Measurements from ENCODE around the gene CHST7.

DNA sequence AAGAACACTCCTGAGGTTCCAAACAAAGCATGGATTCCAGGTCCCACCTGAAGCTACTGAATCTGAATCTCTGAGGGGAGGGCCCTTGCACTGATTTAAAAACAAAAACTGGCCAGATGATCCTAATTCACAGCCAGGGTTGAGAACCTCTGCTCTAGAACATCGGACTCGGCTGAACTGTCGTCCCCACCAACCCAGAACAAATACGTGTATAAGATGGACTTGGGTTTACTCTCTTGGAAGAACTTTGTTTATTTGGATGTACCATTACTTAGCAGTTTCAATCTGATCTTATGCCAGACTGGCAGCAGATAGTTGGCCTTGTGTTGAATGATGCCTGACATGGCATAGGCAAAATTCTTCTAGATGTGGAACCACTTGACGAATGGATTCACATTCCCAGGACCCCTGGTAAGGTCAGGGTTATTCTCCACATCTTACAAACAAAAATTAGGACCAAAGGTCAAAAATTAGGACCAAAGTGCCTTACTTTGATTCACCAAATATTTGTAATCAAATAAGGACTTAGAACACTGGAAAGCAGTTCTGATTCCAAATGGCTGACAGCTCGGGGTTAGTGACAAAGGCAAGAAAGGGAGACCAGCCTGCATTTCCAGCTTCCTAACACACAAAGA, 29.0 kb downstream of the CHST7 start:
- TF ChIP-seq, protein P1, sequence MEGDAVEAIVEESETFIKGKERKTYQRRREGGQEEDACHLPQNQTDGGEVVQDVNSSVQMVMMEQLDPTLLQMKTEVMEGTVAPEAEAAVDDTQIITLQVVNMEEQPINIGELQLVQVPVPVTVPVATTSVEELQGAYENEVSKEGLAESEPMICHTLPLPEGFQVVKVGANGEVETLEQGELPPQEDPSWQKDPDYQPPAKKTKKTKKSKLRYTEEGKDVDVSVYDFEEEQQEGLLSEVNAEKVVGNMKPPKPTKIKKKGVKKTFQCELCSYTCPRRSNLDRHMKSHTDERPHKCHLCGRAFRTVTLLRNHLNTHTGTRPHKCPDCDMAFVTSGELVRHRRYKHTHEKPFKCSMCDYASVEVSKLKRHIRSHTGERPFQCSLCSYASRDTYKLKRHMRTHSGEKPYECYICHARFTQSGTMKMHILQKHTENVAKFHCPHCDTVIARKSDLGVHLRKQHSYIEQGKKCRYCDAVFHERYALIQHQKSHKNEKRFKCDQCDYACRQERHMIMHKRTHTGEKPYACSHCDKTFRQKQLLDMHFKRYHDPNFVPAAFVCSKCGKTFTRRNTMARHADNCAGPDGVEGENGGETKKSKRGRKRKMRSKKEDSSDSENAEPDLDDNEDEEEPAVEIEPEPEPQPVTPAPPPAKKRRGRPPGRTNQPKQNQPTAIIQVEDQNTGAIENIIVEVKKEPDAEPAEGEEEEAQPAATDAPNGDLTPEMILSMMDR (IDR thresholded peaks at IDR 0.05), result no peak
- TF ChIP-seq EZH2 (IDR thresholded peaks at IDR 0.05; ENCODE audit: borderline replicate concordance, insufficient read depth, low read depth, low read length, poor library complexity, severe bottlenecking), result no peak
